Endometrial microvascular endothelial cells (primary cell): Measurements from ENCODE around the gene SPIRE2. TPM values are rescaled to one million over a fixed set of nuclear protein-coding genes. Genes with fewer than 3 reads are reported as not detected.
"Not testable (repeated sequence)": the region's sequence is repeated elsewhere in the genome, so short reads cannot be mapped to it uniquely, and the experiment has no call there.

Experiments
- in situ Hi-C: cut with HindIII; loops from 2 replicates; pipeline ENCODE4 v1.10.0; 2017; ENCODE audit warnings: low sequenced_read_pairs, low pct_unique_long_range_greater_than_20kb; ENCODE audit errors: inconsistent ontology term
- total RNA-seq: library from RNA; depleted of rRNA; stranded (reverse); fragments of >200 nt; gene quantifications from one replicate; pipeline ENCODE4 v1.2.3, GENCODE V29; 2015; ENCODE audit errors: inconsistent ontology term

The SPIRE2 gene
- total RNA-seq, 1 donor from 2014 or later: 0.19 TPM

- in situ Hi-C loops: no loop called here
Observed at GRCh38 chr16:89805136-89805905, 23.0 kb upstream of the SPIRE2 start.

GRCh38 chr16:89806589-89807193, 21.6 kb upstream of the SPIRE2 start:
- in situ Hi-C loops: not testable (repeated sequence)

GRCh38 chr16:89808475-89808874, 19.8 kb upstream of the SPIRE2 start:
- in situ Hi-C loops: no loop called here

GRCh38 chr16:89811321-89811720, 17.0 kb upstream of the SPIRE2 start:
- in situ Hi-C loops: no loop called here

- in situ Hi-C loops: no loop called here
Observed at GRCh38 chr16:89815639-89816348, 12.5 kb upstream of the SPIRE2 start.

GRCh38 chr16:89818851-89819403, 9.3 kb upstream of the SPIRE2 start:
- in situ Hi-C loops: not testable (repeated sequence)

- in situ Hi-C loops: not testable (repeated sequence)
Observed at GRCh38 chr16:89819448-89819847, 8.8 kb upstream of the SPIRE2 start.

- in situ Hi-C loops: no loop called here
Observed at GRCh38 chr16:89821438-89822187, 6.7 kb upstream of the SPIRE2 start.

- in situ Hi-C loops: no loop called here
Observed at GRCh38 chr16:89822188-89823086, 5.8 kb upstream of the SPIRE2 start.

- in situ Hi-C loops: no loop called here
Observed at GRCh38 chr16:89823087-89823823, 5.0 kb upstream of the SPIRE2 start.

GRCh38 chr16:89823824-89824148, 4.5 kb upstream of the SPIRE2 start:
- in situ Hi-C loops: not testable (repeated sequence)

GRCh38 chr16:89826531-89827382, 1.5 kb upstream of the SPIRE2 start:
- in situ Hi-C loops: no loop called here

- in situ Hi-C loops: no loop called here
Observed at GRCh38 chr16:89827383-89828198, 684 bp upstream of the SPIRE2 start.

GRCh38 chr16:89828870-89829629, 775 bp downstream of the SPIRE2 start:
- in situ Hi-C loops: no loop called here
